Erythroblast (primary cell): Measurements from ENCODE around the gene CLEC18B.

Source experiments
- GATA1 ChIP-seq: IDR thresholded peaks from 2 replicates; pipeline ENCODE4 v1.6.1; 2011; ENCODE audit warnings: low read depth, mild to moderate bottlenecking, control low read depth, low read length, moderate library complexity
- POLR2A ChIP-seq: IDR thresholded peaks from 2 replicates; pipeline ENCODE4 v1.6.1; 2011; ENCODE audit warnings: mild to moderate bottlenecking, low read length

DNA sequence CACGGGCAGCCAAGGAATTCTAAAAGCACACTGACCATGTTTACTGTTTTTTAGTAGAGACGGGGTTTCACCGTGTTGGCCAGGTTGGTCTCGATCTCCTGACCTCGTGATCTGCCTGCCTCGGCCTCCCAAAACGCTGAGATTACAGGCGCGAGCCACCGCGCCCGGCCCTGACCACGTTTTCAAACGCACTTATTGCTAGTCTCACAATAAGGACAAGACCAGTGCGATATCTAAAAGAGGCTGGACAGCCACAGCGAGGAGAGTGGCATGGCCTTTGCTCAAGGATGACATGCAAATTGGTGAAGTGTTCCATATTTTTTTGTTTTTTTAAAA is 35.0 kb upstream of the CLEC18B start:
- TF ChIP-seq POLR2A (no peak), GATA1 (no peak)
